Left ventricle myocardium inferior (tissue), 1 donor: ENCODE measurements around the gene TXNRD2. TPM values are rescaled to one million over a fixed set of nuclear protein-coding genes. Genes with fewer than 3 reads are reported as not detected.

Experiments
- DNase-seq: peaks from one replicate; pipeline ENCODE4 v3.0.0-alpha.2; 2020
- H3K27ac ChIP-seq: fragments of 200-600 bp; replicated peaks from 2 replicates; pipeline ENCODE4 v1.8.0; 2021
- H3K27me3 ChIP-seq: fragments of 200-600 bp; 2 replicates; pipeline ENCODE4 v1.8.0; 2021; ENCODE audit warnings: low read depth
- H3K36me3 ChIP-seq: fragments of 200-600 bp; 2 replicates; pipeline ENCODE4 v1.8.0; 2021
- H3K4me1 ChIP-seq: fragments of 200-600 bp; 2 replicates; pipeline ENCODE4 v1.8.0; 2021
- H3K4me3 ChIP-seq: fragments of 200-600 bp; 2 replicates; pipeline ENCODE4 v1.8.0; 2021; ENCODE audit warnings: mild to moderate bottlenecking, moderate library complexity
- H3K9me3 ChIP-seq: fragments of 200-600 bp; replicated peaks from 2 replicates; pipeline ENCODE4 v1.8.0; 2021
- intact Hi-C: fragments of 100-400 bp; cut with micrococcal nuclease; formaldehyde crosslinking; loops from one replicate; pipeline ENCODE4 v1.11.0; 2022
- total RNA-seq: library from RNA; stranded (reverse); fragmentation: NEBNext Ultra II Directional; extraction: Animal tissue kit (Norgen Biotek cat#: 25700); gene quantifications from one replicate; pipeline ENCODE4 v1.2.1, GENCODE V29; 2021
- TF ChIP-seq, protein P1 (sequence below): fragments of 200-600 bp; IDR thresholded peaks from 2 replicates; pipeline ENCODE4 v1.8.0; 2021; ENCODE audit warnings: antibody characterized with exemption, mild to moderate bottlenecking, borderline replicate concordance
- donor health status: DM: no; HTN: yes; CAD: no; lungs with severe emphysema.

The TXNRD2 gene
- total RNA-seq, 1 donor from 2014 or later = 35.2 TPM

GRCh38 chr22:19849835-19850762, 91.5 kb downstream of the TXNRD2 start:
- DNase-seq = no peak
- H3K9me3 ChIP-seq = peaks cover 5% of the 10 kb centered on the region
- H3K27ac ChIP-seq = no peak overlapping the region
- intact Hi-C loops = no loop called here
- peaks cover 26% of the 10 kb centered on the region for H3K4me1 ChIP-seq
- H3K36me3 ChIP-seq = peaks cover 30% of the 10 kb centered on the region
- no peaks in the 10 kb centered on the region for H3K27me3 ChIP-seq
- TF ChIP-seq, protein P1, sequence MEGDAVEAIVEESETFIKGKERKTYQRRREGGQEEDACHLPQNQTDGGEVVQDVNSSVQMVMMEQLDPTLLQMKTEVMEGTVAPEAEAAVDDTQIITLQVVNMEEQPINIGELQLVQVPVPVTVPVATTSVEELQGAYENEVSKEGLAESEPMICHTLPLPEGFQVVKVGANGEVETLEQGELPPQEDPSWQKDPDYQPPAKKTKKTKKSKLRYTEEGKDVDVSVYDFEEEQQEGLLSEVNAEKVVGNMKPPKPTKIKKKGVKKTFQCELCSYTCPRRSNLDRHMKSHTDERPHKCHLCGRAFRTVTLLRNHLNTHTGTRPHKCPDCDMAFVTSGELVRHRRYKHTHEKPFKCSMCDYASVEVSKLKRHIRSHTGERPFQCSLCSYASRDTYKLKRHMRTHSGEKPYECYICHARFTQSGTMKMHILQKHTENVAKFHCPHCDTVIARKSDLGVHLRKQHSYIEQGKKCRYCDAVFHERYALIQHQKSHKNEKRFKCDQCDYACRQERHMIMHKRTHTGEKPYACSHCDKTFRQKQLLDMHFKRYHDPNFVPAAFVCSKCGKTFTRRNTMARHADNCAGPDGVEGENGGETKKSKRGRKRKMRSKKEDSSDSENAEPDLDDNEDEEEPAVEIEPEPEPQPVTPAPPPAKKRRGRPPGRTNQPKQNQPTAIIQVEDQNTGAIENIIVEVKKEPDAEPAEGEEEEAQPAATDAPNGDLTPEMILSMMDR = no peak
- H3K4me3 ChIP-seq = no peak overlapping the region

DNA sequence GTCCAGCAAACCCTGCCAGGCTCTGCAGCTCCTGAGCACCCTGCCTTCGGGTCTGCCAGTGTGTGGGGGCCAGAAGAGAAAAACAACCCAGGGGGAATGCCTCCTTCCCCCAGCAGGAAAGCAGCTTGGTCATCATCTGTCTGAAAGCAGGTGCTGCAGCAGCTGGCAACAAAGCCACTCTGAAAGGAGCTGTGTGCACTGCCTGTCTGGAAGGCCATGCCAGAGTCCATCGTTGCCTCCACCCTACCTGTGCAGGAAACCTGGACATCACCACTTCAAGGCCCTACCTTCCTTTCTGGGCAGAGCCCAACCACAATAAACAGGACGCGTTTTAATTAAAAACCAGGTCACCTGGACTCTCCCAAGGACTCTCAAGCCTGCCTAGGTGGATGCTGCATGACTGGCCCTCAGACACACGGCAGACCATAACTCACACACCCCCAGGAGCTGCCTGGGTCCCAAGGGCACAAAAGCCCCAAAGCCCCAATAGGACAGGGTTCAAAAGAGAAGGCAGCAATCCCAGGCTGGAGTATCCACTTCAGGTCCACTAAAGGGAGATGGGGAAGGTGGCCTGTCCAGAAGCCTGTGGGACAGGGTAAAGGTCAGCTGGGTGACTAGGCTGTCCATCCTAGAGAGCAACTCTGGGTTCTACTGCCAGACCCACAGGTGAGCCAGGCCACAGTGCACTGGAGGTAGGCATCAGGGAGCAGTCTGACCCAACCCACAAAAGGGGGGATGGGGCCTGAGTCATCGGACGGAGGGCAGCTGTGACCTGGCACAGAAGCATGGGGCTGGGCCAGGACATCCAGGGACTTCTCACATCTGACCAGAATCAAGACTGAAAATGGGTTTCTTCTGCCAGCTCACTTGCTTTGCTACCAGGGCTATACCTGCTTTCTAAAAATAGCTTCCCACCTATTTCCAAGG, 93.1 kb downstream of the TXNRD2 start:
- Histone ChIP-seq H3K36me3 (peaks cover 30% of the 10 kb centered on the region), H3K9me3 (peaks cover 5% of the 10 kb centered on the region), H3K27ac (no peak overlapping the region), H3K27me3 (no peaks in the 10 kb centered on the region), H3K4me1 (peaks cover 29% of the 10 kb centered on the region), H3K4me3 (no peak overlapping the region)
- intact Hi-C loops = no loop called here
- no peak for DNase-seq
- TF ChIP-seq, protein P1 = no peak

DNA sequence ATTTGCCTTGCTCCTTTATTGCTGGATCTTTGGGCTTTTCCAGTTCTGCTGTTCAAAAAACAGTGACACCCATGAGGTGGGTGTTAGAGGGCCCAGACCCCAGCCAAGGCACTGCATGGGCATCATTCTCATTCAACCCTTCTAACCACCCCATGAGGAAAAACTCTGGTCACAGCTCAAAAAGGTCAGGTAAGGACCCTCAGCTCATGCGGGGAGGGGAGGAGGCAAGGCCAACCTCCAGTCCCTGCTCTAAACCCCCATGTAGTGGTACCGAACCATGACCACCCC, 94.3 kb downstream of the TXNRD2 start:
- intact Hi-C loops = no loop called here

DNA sequence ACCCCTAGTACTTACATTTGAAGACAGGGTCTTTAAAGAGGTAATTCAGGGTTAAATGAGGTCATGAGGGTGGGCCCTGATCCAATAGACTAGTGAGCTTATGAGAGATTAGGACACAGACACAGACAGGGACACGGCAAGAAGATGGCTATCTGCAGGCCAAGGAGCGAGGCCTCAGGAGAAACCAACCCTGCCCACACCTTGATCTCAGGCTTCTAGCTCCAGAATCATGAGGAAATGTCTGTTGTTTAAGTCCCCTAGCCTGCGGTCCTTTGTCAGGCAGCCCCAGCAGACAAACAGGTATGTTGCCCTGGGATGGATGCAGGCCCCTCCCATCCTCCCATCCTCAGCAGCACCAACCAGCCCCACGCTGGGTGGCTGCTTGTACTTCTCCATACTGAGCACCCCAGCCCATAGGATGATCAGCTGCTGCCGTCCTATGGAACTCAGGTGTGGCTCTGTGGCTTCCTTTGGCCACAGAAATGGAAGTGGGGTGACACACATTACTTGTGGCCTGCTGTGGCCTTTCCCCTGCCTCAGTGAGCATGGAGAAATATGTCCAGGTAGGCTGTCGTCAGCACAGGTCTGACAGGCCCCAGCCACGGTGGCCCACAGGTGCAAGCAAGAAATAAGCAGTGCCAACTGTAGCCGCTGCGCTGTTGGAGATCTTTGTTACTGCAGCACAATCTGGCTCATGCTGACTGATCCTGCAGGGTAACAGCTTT, 94.8 kb downstream of the TXNRD2 start:
- Histone ChIP-seq H3K27ac (no peak overlapping the region), H3K36me3 (peaks cover 23% of the 10 kb centered on the region), H3K4me3 (no peak overlapping the region), H3K4me1 (peaks cover 29% of the 10 kb centered on the region), H3K9me3 (peaks cover 5% of the 10 kb centered on the region), H3K27me3 (no peaks in the 10 kb centered on the region)
- DNase-seq = no peak
- intact Hi-C loops = no loop called here
- TF ChIP-seq, protein P1 = no peak

More for the DNA sequence above, 94.3 kb downstream of the TXNRD2 start:
- Histone ChIP-seq H3K4me1 (peaks cover 29% of the 10 kb centered on the region), H3K4me3 (no peak overlapping the region), H3K9me3 (peaks cover 5% of the 10 kb centered on the region), H3K36me3 (peaks cover 28% of the 10 kb centered on the region), H3K27me3 (no peaks in the 10 kb centered on the region), H3K27ac (no peak overlapping the region)
- TF ChIP-seq, protein P1 = no peak
- no peak for DNase-seq

GRCh38 chr22:19845054-19845722, 96.4 kb downstream of the TXNRD2 start:
- peak overlapping the region; percentile 66 for H3K27ac ChIP-seq
- TF ChIP-seq, protein P1 = no peak
- peaks cover 29% of the 10 kb centered on the region for H3K4me1 ChIP-seq
- peaks cover 7% of the 10 kb centered on the region for H3K36me3 ChIP-seq
- DNase-seq = no peak
- no peaks in the 10 kb centered on the region for H3K27me3 ChIP-seq
- H3K4me3 ChIP-seq = no peak overlapping the region
- intact Hi-C loops = no loop called here
- peaks cover 5% of the 10 kb centered on the region for H3K9me3 ChIP-seq
